ENCODE measurements around the gene EDAR. TPM values are rescaled to one million over a fixed set of nuclear protein-coding genes. Genes with fewer than 3 reads are reported as not detected.
A peak's percentile ranks its signal among the peaks of the same experiment; 100 is the strongest.

Gene EDAR
- total RNA-seq (10 to 100 TPM; 10.5 to 10.6 TPM), polyA plus RNA-seq (10 to 100 TPM in 1 of 3 donors, 1 to 10 TPM in 2; 2.8 to 11.8 (median 5.4) TPM), total RNA-seq (0 to 43.6 (median 9.8) reads per million in 6 experiments)

DNA sequence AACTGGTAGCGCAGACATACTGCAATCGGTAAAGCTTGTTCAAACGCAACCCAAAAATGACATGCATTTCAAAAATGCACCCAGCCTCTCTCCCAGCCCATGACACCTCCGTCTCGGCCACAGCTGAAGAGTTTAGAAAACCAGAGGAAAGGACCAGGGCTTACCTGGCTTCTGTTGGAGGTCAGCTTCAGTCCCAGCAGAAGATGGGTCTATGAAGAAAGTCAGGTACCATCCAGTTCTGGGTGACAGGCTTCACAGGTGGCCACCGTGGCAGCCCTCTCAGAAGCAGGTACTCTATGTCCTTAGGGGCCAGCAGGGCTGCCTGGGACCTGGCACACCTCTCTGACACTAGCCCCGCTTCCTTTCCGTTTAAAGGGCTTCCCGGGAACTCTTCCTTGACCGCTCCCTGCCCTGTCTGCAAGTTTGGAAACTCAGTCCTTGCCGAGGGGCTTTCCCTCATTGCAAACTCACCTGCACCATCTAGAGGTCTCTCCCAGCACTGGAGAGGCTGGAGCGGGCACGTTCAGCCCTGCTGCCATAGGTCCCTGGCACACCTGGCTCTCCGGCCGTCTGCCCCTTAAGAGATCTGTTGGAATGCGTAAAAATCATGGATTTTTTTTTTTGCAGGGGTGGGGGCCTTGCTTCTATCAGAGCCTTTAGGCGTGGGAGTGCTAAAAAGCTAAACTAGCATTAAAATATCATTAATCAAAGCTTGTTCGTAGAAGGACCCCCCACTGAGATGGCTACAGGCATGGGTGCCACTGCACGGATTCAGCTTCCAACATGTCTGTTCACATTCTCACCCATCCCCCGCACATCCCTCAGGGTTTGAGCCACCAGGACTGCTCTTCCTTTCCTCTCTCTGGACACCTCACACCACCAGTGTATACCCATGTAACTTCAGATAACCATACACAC is at the start of gene EDAR:
EDAR (minus strand) TSS at position 425 of the 918 bp plus-strand sequence. CDS start 58,206 bp downstream, outside the sequence.
- Mint-ChIP-seq H3K27me3 (no peaks in the 10 kb centered on the region), H3K4me1 (peaks cover 27 to 72% (median 58%) of the 10 kb centered on the region in 4 donors), H3K4me3 (peak within 1 kb of the TSS; percentile 78 to 96 (median 88)), H3K9me3 (no peaks in the 10 kb centered on the region), H3K27ac (peak within 1 kb of the TSS; percentile 74 to 93 (median 89)), H3K36me3 (no peaks in the 10 kb centered on the region)
- POLR2A ChIA-PET: interaction anchor here (0.7 to 2.3 kb wide), 10 partner anchors 9 to 115 kb away, joined by 3 to 32 read pairs (median 4); no protein-coding TSS in a partner anchor
- DNase-seq (peak; percentile 27 to 74 (median 50)), ATAC-seq (peak; percentile 72 to 82)

DNA sequence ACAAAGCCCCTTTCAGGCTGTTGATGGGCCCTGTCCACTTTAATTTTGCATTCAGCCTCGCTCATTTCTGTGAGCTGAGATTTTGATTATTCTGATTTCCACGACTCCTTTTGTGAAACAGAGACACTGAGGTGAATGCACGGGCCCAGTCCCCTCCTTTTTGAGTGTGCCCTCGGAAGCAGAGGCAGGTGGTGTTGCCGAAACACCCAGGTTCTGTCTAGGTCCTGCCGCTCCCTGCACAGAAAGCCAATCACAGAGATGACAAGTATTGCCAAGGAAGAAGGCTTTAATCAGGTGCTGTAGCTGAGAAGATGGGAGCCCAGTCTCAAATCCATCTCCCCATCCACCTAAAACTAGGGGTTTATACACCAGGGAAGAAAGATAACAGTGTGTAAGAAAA is 44.2 kb upstream of the EDAR start:
- POLR2A ChIA-PET: interaction anchor here (0.7 to 6.1 kb wide), 12 partner anchors 15 to 105 kb away, joined by 3 to 52 read pairs (median 15); partner anchors contain the start of gene SH3RF3
- Mint-ChIP-seq H3K9me3 (peaks cover 0 to 2% (median 0%) of the 10 kb centered on the region in 9 donors), H3K27me3 (no peaks in the 10 kb centered on the region), H3K4me1 (peaks cover 25 to 79% (median 73%) of the 10 kb centered on the region in 4 donors), H3K4me3 (peak overlapping the region; percentile 51 to 90 (median 76)), H3K27ac (peak overlapping the region; percentile 84 to 99 (median 97)), H3K36me3 (peaks cover 0 to 2% (median 0%) of the 10 kb centered on the region in 3 donors)
- no peak for DNase-seq
- ATAC-seq: no peak

DNA sequence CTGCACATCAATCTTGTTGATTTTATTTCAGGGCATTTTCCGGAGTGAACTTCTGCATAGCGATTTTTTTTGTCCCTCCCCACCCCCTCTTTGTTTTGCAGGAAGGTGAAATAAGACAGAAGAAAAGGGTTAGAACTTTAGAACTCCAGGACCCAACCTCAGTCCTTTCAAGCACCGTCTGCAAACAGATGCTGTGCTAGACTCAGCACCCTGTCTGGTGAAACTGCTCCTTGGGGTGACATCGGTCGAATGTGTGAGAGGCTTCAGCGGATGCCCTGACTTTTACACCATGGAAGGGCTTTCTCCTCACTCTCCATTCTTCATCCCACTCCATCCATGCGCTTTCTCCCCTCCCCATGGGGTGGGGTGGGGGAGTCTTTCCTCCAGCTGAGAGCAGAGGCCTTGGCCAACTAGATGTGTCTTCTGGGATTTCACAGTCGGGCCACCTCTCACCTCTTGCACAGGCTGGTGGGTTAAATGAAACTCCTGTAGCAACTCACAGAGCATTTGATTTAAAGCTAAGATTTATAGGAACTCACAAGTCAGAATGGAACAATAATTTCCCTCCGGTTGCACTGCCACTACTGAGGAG is 43.3 kb upstream of the EDAR start:
- POLR2A ChIA-PET: interaction anchor here (0.5 to 6.1 kb wide), 49 partner anchors 9 to 478 kb away, joined by 3 to 52 read pairs (median 6); partner anchors contain the start of genes EDAR and SH3RF3
- peak overlapping the region; percentile 51 to 90 (median 76) for H3K4me3 Mint-ChIP-seq
- H3K4me1 Mint-ChIP-seq: peaks cover 25 to 81% (median 74%) of the 10 kb centered on the region in 4 donors
- peaks cover 0 to 2% (median 0%) of the 10 kb centered on the region in 9 donors for H3K9me3 Mint-ChIP-seq
- peak; percentile 63 to 72 for ATAC-seq
- DNase-seq: peak in 2 of 10 donors; percentile 34 to 55
- H3K27ac Mint-ChIP-seq: peak overlapping the region; percentile 84 to 99 (median 97)
- H3K27me3 Mint-ChIP-seq: no peaks in the 10 kb centered on the region
- peaks cover 0 to under 1% (median 0%) of the 10 kb centered on the region in 3 donors for H3K36me3 Mint-ChIP-seq

DNA sequence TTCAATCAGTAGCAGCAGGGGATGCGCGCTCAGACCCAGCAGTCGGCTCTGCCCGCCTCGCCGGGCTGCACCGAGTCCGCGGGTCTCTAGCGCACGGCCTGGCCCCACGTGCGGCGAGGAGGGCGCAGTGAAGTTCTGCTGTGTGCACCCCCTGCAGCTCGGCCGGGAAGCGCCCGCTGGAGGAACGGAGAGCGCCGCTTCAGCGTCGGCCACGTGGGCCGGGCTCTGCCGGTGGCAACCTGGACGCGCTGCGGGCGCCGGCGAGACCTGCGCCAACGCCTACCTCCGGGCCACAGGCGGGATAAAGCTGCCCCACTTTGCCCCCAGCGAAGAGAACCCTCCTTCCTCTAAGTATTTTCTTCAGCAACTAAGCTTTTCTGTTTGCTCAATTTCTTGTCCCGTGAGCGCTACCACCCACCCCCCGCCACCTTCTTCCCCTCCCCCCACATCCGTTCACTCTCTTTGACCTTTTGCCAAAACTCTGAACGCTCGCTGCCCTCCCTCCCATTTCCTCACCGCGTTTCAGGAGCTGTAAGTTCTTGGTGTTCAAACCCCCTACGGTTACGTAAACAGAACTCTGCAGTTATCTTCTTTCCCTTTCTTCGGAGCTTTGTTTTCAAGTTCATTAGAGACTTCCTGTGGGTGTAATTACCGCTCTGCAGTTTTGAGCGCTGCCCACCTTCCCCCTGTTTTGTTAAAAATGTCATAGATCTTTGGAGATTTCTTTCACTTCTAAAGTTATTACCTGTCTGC is 42.6 kb upstream of the EDAR start:
- DNase-seq (peak; percentile 51 to 96 (median 84)), ATAC-seq (peak; percentile 72 to 83)
- Mint-ChIP-seq H3K4me1 (peaks cover 25 to 83% (median 72%) of the 10 kb centered on the region in 4 donors), H3K27ac (peak overlapping the region; percentile 84 to 99 (median 97)), H3K9me3 (peaks cover 0 to 2% (median 0%) of the 10 kb centered on the region in 9 donors), H3K4me3 (peak overlapping the region; percentile 51 to 90 (median 72)), H3K27me3 (no peaks in the 10 kb centered on the region), H3K36me3 (no peaks in the 10 kb centered on the region)
- POLR2A ChIA-PET: interaction anchor here (0.5 to 6.1 kb wide), 50 partner anchors 8 to 478 kb away, joined by 3 to 52 read pairs (median 6); partner anchors contain the start of genes EDAR, RANBP2 and SH3RF3

DNA sequence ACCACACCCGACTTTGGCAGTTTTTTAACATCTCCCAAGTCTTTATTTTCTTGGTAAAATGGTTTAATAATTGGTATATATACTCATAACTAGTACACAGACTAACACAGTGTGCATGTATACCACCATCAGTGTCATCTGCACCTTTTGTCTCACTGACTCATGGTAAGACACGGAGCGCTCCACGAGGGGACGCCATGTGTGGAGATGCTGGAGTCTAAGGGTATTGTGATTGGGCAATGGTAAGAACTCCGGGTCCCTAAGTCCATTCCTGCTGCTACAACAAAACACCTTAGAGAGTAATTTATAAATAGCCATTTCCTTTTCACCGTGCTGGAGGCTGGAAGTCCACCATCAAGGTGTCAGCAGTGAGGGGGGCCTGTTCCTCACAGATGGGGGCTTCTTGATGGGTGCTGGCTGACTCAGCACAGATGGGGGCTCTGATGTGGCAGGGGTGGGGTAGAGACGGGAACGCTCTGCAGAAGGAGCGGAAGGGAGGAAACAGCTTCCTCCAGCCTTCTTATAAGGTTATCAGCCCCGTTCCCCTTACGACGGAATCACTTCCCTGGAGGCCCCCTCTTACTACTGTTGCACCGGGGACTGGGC is 42.0 kb upstream of the EDAR start:
- H3K4me3 Mint-ChIP-seq: peak overlapping the region; percentile 51 to 89 (median 72)
- POLR2A ChIA-PET: interaction anchor here (0.9 to 6.1 kb wide), 36 partner anchors 7 to 320 kb away, joined by 3 to 52 read pairs (median 9); partner anchors contain the start of genes EDAR, RANBP2 and SH3RF3
- no peaks in the 10 kb centered on the region for H3K36me3 Mint-ChIP-seq
- peaks cover 0 to 2% (median 0%) of the 10 kb centered on the region in 9 donors for H3K9me3 Mint-ChIP-seq
- peak overlapping the region; percentile 84 to 99 (median 96) for H3K27ac Mint-ChIP-seq
- ATAC-seq (peak; percentile 6 to 7), DNase-seq (peak in 6 of 10 donors; percentile 9 to 49 (median 24))
- no peaks in the 10 kb centered on the region for H3K27me3 Mint-ChIP-seq
- H3K4me1 Mint-ChIP-seq: peaks cover 25 to 83% (median 67%) of the 10 kb centered on the region in 4 donors

DNA sequence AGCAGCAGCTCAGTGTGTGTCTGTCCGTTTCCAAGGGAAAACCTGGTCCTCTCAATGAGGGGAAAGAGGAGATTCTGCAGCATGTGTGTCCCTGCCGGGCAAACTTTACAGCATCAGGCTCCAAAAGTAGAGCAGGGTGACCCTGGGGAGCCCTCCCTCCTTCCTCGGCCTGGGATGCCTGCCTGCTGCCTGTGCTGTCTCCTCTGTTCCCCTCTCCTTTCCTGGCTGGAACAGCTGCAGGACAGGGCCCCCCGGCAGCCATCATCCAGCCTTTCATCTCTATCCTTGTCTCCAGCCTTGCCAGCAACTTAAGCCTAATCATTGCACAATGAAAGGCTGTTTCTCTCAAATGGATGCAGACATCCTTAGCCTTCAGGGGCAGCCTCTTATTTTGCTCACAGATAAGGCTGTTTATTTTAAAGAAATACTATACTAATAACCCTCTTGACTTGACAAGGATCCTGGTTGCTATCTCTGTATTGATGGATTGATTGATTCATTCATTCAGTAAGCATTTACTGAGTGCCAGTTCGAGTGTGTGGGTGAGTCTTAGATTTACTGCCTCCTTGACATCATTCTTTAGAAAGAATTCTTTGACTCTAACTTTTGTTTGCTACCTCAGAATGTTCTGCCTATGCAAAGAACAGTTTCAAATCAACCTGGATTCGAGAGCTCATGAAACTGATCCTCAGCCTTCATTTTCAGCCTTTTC is 40.6 kb upstream of the EDAR start:
- Mint-ChIP-seq H3K4me1 (peaks cover 17 to 70% (median 58%) of the 10 kb centered on the region in 4 donors), H3K4me3 (peak overlapping the region in 6 of 10 donors; percentile 13 to 49 (median 38)), H3K9me3 (peaks cover 0 to 2% (median 0%) of the 10 kb centered on the region in 9 donors), H3K27ac (peak overlapping the region; percentile 12 to 99 (median 84)), H3K27me3 (no peaks in the 10 kb centered on the region), H3K36me3 (no peaks in the 10 kb centered on the region)
- POLR2A ChIA-PET: interaction anchor here (0.7 to 6.1 kb wide), 8 partner anchors 9 to 58 kb away, joined by 3 to 52 read pairs (median 16); no protein-coding TSS in a partner anchor
- DNase-seq (no peak), ATAC-seq (no peak)

DNA sequence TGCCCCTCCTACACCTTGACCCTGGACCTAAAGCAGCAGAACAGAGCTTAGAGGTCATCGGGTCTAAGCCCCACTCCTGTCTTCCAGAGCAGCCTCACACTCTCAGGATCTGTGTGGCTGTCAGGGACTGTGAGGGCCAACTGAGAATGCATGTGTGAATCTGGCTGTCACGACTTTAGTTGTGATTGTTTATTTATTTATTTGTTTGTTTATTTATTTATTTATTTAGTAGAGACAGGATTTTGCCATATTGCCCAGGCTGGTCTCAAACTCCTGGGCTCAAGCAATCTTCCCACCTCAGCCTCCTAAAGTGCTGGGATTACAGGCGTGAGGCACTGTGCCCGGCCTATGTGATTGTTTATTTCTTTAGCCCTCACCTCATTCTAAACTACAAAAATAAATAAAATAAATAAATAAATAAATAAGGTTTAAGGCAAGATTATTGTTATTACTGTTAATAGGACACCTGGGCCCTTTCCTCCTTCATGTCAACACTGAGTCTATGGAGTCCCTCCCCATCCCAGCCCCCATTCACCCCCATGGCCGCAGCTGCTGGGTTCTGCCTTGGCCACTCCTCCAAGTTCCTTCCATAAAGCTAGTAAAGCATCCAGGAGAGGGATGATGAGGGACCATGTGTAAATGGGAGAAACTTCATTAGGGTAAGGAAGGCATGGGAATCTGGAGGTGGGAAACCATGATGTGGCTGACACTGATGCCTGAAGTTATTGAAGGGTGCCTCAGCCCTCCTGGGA is 39.9 kb upstream of the EDAR start:
- peak overlapping the region in 8 of 10 donors; percentile 0 to 99 (median 86) for H3K27ac Mint-ChIP-seq
- H3K36me3 Mint-ChIP-seq: no peaks in the 10 kb centered on the region
- ATAC-seq (no peak), DNase-seq (no peak)
- peaks cover 0 to 2% (median 0%) of the 10 kb centered on the region in 9 donors for H3K9me3 Mint-ChIP-seq
- POLR2A ChIA-PET: interaction anchor here (0.7 to 6.1 kb wide), 4 partner anchors 12 to 31 kb away, joined by 3 to 52 read pairs (median 21); no protein-coding TSS in a partner anchor
- H3K27me3 Mint-ChIP-seq: no peaks in the 10 kb centered on the region
- peaks cover 15 to 63% (median 53%) of the 10 kb centered on the region in 4 donors for H3K4me1 Mint-ChIP-seq
- no peak overlapping the region for H3K4me3 Mint-ChIP-seq

DNA sequence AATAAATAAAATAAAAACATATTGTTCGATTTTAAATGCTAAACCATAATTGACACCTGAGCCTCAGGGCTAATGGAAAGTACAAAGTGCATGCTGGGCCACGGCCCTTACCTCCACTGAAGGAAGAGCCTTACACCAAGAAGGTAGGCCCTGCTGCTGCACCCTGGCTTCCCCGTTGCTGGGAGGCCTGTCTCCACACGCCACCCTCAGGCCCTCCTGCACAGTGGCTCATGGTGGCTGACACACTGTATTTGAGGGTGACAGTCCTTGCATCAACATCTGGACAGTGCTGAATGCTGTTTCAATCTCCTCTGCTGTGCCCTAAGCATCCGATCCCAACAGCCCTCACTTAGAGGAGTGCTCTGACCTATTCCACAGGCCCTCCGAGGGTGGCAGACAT is 39.3 kb upstream of the EDAR start:
- Mint-ChIP-seq H3K4me3 (peak overlapping the region in 1 of 10 donors; percentile 4), H3K9me3 (peaks cover 0 to under 1% (median 0%) of the 10 kb centered on the region in 9 donors), H3K27ac (peak overlapping the region in 6 of 10 donors; percentile 0 to 84 (median 68))

DNA sequence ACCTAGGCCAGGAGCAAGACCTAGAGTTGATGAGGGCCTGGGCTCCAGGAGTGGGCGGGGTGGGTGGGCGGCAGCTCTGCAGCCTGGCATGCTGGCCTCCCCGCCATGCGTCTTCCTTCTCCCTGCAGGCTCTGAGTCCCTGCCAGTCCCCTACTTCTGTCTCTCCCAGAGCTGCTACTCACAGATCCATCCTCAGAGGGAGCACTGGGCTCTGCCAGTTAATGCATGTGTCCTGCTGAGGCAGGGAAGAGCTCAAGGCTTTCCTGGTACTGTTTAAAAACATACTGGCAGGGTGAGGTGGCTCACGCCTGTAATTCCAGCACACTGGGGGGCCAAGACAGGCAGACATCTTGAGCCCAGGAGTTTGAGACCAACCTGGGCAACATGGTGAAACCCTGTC is 38.7 kb upstream of the EDAR start:
- peak overlapping the region in 9 of 10 donors; percentile 7 to 91 (median 38) for H3K27ac Mint-ChIP-seq
- peaks cover 11 to 54% (median 43%) of the 10 kb centered on the region in 4 donors for H3K4me1 Mint-ChIP-seq

More for the DNA sequence above, 39.3 kb upstream of the EDAR start:
- POLR2A ChIA-PET: interaction anchor here (1.5 kb wide), 1 partner anchor 11 kb away, joined by 3 read pairs; no protein-coding TSS in a partner anchor
- DNase-seq (peak in 3 of 10 donors; percentile 8 to 65 (median 26)), ATAC-seq (no peak)
- no peaks in the 10 kb centered on the region for H3K36me3 Mint-ChIP-seq
- no peaks in the 10 kb centered on the region for H3K27me3 Mint-ChIP-seq
- peaks cover 13 to 59% (median 49%) of the 10 kb centered on the region in 4 donors for H3K4me1 Mint-ChIP-seq

DNA sequence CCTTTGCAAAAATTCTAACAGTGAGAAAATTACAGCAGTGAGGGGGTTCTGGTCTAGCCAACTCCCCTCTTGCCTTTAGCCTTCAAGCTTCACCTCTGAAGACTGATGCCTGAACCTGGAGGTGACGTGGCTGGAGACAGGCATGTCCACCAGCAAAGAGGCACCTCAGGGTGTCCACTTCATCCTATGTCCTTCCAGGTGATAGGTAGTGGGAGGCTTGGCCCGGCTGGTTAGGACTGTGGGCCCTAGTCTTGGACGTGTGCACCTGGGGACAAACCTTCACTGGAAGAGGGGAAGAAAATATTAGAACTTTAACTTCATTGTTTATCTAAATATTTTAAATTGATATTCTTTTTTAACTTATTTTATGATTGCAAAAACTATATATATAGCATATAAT is 35.5 kb upstream of the EDAR start:
- Mint-ChIP-seq H3K4me1 (peaks cover 12 to 42% (median 30%) of the 10 kb centered on the region in 4 donors), H3K9me3 (no peaks in the 10 kb centered on the region), H3K4me3 (no peak overlapping the region), H3K36me3 (no peaks in the 10 kb centered on the region), H3K27ac (no peak overlapping the region), H3K27me3 (no peaks in the 10 kb centered on the region)
- POLR2A ChIA-PET: interaction anchor here (1.6 kb wide), 1 partner anchor 7 kb away, joined by 5 read pairs; no protein-coding TSS in a partner anchor
- ATAC-seq (no peak), DNase-seq (no peak)

More for the DNA sequence above, 38.7 kb upstream of the EDAR start:
- DNase-seq (no peak), ATAC-seq (no peak)
- H3K27me3 Mint-ChIP-seq: no peaks in the 10 kb centered on the region
- no peaks in the 10 kb centered on the region for H3K9me3 Mint-ChIP-seq
- H3K4me3 Mint-ChIP-seq: no peak overlapping the region
- H3K36me3 Mint-ChIP-seq: no peaks in the 10 kb centered on the region
- POLR2A ChIA-PET: interaction anchor here (0.6 to 2.2 kb wide), 2 partner anchors 13 to 44 kb away, joined by 3 to 5 read pairs; no protein-coding TSS in a partner anchor
